Measurements from ENCODE around the gene CDV3. TPM values are rescaled to one million over a fixed set of nuclear protein-coding genes. Genes with fewer than 3 reads are reported as not detected.

CDV3 gene
- total and polyA plus RNA-seq, 3 donors from 2014 or later: 104 to 179 (median 135) TPM

Small RNA genes lying within 50 kb of the gene (small RNA-seq; reads per million reads assigned to genes)
- gene AC022296.2 (0 reads per million in 2 donors), gene RF00438 (0 reads per million in 2 donors)

Other genes with a start within 250 kb of the CDV3 start
- gene BFSP2, start 173.6 kb upstream of the CDV3 start, total RNA-seq: not detected
- gene BFSP2, start 173.6 kb upstream of the CDV3 start, polyA plus RNA-seq (ENCODE audit: insufficient read depth, low read depth, low replicate concordance): not detected
- gene TOPBP1, start 88.3 kb downstream of the CDV3 start, total RNA-seq: 10 to 100 TPM; 40.9 to 62.6 TPM
- 51.7 TPM for gene TOPBP1, start 88.3 kb downstream of the CDV3 start, polyA plus RNA-seq (ENCODE audit: insufficient read depth, low read depth, low replicate concordance)
- gene TF, start 172.7 kb downstream of the CDV3 start, total RNA-seq: 10 to 100 TPM; 53.1 to 60.2 TPM
- 165 TPM for gene TF, start 172.7 kb downstream of the CDV3 start, polyA plus RNA-seq (ENCODE audit: insufficient read depth, low read depth, low replicate concordance)
- gene SRPRB, start 232.1 kb downstream of the CDV3 start, total RNA-seq: 10 to 100 TPM; 35.9 to 42.7 TPM
- 104 TPM for gene SRPRB, start 232.1 kb downstream of the CDV3 start, polyA plus RNA-seq (ENCODE audit: insufficient read depth, low read depth, low replicate concordance)